ENCODE data around the gene CWC15. TPM values are rescaled to one million over a fixed set of nuclear protein-coding genes. Genes with fewer than 3 reads are reported as not detected.

The CWC15 gene
- total and polyA plus RNA-seq, 10 of the 15 experiments (the other 5 are each of a cell fraction or from before 2014, with no cell fraction given), result 43.3 to 142 (median 75.1) TPM

DNA sequence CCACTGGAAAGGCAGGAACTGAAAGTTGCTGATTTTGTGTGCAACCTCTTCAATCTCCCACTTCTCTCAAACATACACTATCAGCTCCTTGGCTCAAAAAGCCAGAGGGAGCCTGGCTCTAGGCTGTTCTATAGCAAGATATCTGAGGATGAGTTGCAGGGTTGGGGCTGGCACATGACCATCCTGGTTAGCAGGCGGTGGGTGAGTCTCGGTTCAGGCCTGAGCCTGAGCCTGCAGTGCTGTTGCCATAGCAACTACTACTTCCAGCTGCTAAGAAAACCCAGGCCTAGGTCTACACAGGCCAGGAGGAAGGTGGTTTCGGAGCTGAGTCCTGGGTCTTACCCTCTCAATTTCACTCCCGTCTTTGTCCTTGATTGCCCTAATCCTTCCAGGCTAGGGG is 39.0 kb downstream of the CWC15 start:
- RAD21 ChIA-PET (ENCODE audit: unreplicated experiment), result no interaction called here
- FAIRE-seq, result no peak
- no peak overlapping the region for H3K4me3 ChIP-seq

DNA sequence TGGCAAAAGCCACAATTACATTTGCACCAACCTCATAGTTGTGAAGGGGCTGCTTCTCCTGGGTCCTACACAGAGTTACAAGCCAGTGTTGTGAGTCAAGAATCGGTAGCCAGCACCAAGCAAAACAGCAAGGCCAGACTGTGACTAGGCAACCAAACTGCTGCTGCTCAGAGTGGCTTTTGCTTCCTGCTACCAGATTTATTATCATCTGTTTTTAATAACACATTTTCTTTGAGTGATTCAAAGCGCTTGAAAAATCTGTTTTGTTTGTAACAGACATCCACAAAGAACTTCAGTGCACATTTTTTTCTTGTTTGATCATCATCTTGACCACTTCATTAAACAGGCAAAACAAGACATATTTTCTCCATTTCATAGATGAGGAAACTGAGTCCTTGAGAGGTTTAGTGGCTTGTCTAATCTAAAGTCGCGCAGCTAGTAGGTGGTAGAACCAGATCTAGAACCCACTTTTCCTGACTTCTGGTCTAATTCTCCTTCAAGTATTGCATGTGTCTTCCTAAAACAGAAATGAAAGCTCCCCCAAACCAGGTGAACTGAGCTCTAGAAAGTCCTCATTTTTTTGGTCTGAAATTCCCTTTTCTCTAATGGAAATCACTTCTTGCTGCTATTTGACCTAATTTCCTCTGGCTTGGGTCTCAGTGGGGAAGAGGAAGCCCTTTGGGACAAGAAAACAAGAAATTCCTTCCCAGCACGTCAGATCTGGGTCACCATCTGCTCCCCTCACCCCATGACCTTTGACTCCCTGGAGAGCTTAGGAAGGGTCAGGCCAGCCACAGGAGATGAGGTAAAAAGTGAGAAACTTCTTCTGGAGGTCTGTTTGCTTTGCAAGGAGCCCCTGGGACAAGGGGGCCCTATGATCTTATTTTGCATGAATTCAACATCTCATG is 39.9 kb downstream of the CWC15 start:
- ChIA-PET RAD21 (ENCODE audit: unreplicated experiment) (no interaction called here), CTCF (interaction anchor here (0.7 to 2.0 kb wide), 2 partner anchors 35 to 36 kb away, joined by 3 to 5 read pairs; no protein-coding TSS in a partner anchor), POLR2A (no interaction called here), SMC1A (ENCODE audit: uncharacterized antibody, unreplicated experiment) (interaction anchor here (0.6 kb wide), 1 partner anchor 122 kb away, joined by 3 read pairs; no protein-coding TSS in a partner anchor)
- H3K9ac ChIP-seq (ENCODE audit: control insufficient read depth, insufficient read depth, low read length), result no peak overlapping the region
- no peaks in the 10 kb centered on the region for H3K79me2 ChIP-seq (ENCODE audit: control insufficient read depth, insufficient read depth, low read length)
- in situ Hi-C loops (cut with MboI), result no loop called here
- no TSS peak for BruUV-seq (replicated peaks)
- intact Hi-C loops (cut with micrococcal nuclease; ENCODE audit: unreplicated experiment), result no loop called here
- no peak for TF ChIP-seq JUND (IDR thresholded peaks at IDR 0.05; ENCODE audit: low read depth, low read length)
- TF ChIP-seq ZZZ3 (IDR thresholded peaks at IDR 0.05; ENCODE audit: control insufficient read depth, insufficient read length, low read depth), result no peak
- no peak overlapping the region for H3K4me3 ChIP-seq
- no peak overlapping the region for H3K4me2 ChIP-seq (ENCODE audit: control insufficient read depth, insufficient read depth)
- WGBS (ENCODE audit: insufficient coverage, insufficient replicate concordance, low lambda C conversion rate, missing lambda C conversion rate), result 22% methylated on average over 5 of the region's 5 CpGs
- no peaks in the 10 kb centered on the region; the same call in 2 of the 3 replicates for H3K9me3 ChIP-seq (replicated peaks; ENCODE audit: control insufficient read depth, insufficient read depth, low read length)
- FAIRE-seq, result no peak
- no peak overlapping the region for H3K27ac ChIP-seq (ENCODE audit: control insufficient read depth, insufficient read depth)
- no peaks in the 10 kb centered on the region for H4K20me1 ChIP-seq (ENCODE audit: control insufficient read depth, insufficient read depth)
- no peak for DNase-seq (ENCODE audit: low read depth, low spot score)
- no peaks in the 10 kb centered on the region for H3K4me1 ChIP-seq (ENCODE audit: control insufficient read depth, insufficient read depth, low read length)
- ATAC-seq, result no peak
- no peaks in the 10 kb centered on the region for H3K36me3 ChIP-seq (ENCODE audit: control insufficient read depth in 2 of 2, insufficient read depth in 2 of 2, low read length in 1 of 2)
- H3K27me3 ChIP-seq (replicated peaks in 1 of 2; ENCODE audit: control insufficient read depth in 2 of 2, insufficient read depth in 2 of 2, low read length in 1 of 2), result no peaks in the 10 kb centered on the region; a peak in 1 of 4 replicates
- no peak overlapping the region for H2AFZ ChIP-seq (ENCODE audit: control insufficient read depth, low read depth, low read length)

More for the DNA sequence above, 39.0 kb downstream of the CWC15 start:
- 57% methylated on average over 4 of the region's 4 CpGs for WGBS (ENCODE audit: insufficient coverage, insufficient replicate concordance, low lambda C conversion rate, missing lambda C conversion rate)
- H3K79me2 ChIP-seq (ENCODE audit: control insufficient read depth, insufficient read depth, low read length), result no peaks in the 10 kb centered on the region
- H3K9me3 ChIP-seq (replicated peaks; ENCODE audit: control insufficient read depth, insufficient read depth, low read length), result no peaks in the 10 kb centered on the region
- no peaks in the 10 kb centered on the region for H4K20me1 ChIP-seq (ENCODE audit: control insufficient read depth, insufficient read depth)
- no peaks in the 10 kb centered on the region for H3K36me3 ChIP-seq (ENCODE audit: control insufficient read depth in 2 of 2, insufficient read depth in 2 of 2, low read length in 1 of 2)
- no peak overlapping the region for H3K4me2 ChIP-seq (ENCODE audit: control insufficient read depth, insufficient read depth)
- no peak for ATAC-seq
- H3K9ac ChIP-seq (ENCODE audit: control insufficient read depth, insufficient read depth, low read length), result no peak overlapping the region
- TF ChIP-seq BHLHE40 (IDR thresholded peaks at IDR 0.05; ENCODE audit: borderline replicate concordance in 1 of 2, low read depth in 2 of 2, low read length in 1 of 2), result no peak
- in situ Hi-C loops (cut with MboI), result no loop called here
- no peaks in the 10 kb centered on the region for H3K4me1 ChIP-seq (ENCODE audit: control insufficient read depth, insufficient read depth, low read length)
- SMC1A ChIA-PET (ENCODE audit: uncharacterized antibody, unreplicated experiment), result no interaction called here
- CTCF ChIA-PET, result interaction anchor here (2.0 kb wide), 1 partner anchor 37 kb away, joined by 5 read pairs; no protein-coding TSS in a partner anchor
- POLR2A ChIA-PET, result no interaction called here
- no peak for DNase-seq (ENCODE audit: low read depth, low spot score)
- intact Hi-C loops (cut with micrococcal nuclease; ENCODE audit: unreplicated experiment), result no loop called here
- H3K27ac ChIP-seq (ENCODE audit: control insufficient read depth, insufficient read depth), result no peak overlapping the region
- BruUV-seq (replicated peaks), result no TSS peak
- H2AFZ ChIP-seq (ENCODE audit: control insufficient read depth, low read depth, low read length), result no peak overlapping the region
- no peaks in the 10 kb centered on the region; a peak in 1 of 4 replicates for H3K27me3 ChIP-seq (replicated peaks in 1 of 2; ENCODE audit: control insufficient read depth in 2 of 2, insufficient read depth in 2 of 2, low read length in 1 of 2)
